ENCODE data around the gene ARID1B.

DNA sequence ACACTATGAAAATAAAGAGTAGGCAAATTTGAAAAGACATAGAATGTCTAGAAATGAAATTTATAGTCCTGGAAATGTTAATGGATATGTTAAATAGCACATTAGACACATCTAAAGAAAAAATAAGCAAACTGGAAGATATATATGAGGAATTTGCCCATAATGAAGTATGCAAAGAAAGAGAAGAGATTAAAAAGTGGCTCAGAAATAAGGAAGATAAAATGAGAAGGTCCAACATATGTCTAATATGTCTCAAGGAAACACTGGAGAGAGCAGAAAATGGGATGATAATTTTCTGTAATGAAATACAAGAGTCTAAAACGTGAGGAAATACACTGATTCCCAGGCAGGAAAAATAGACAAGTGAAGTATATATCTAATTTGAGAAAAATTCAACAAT lies 36.6 kb upstream of the ARID1B start:
- TF ChIP-seq SIN3A (IDR thresholded peaks at IDR 0.05; ENCODE audit: low read depth) (no peak), POLR2A (IDR thresholded peaks at IDR 0.05; ENCODE audit: borderline replicate concordance, extremely low read depth, insufficient read depth, insufficient read length) (no peak), SP1 (IDR thresholded peaks at IDR 0.05; ENCODE audit: low read depth) (no peak), EZH2 (IDR thresholded peaks at IDR 0.05) (no peak)
